A673 (cell line): ENCODE measurements around the gene MLKL. TPM values are rescaled to one million over a fixed set of nuclear protein-coding genes. Genes with fewer than 3 reads are reported as not detected.

Source experiments
- BruUV-seq: library from RNA; stranded (reverse); fragments of 400-500 nt; replicated peaks from 2 replicates; lab custom pipeline; 2021; lab: Mats Ljungman, UMichigan
- CTCF ChIA-PET: fragments of 300-600 bp; sonication (Branson Sonifier 250); formaldehyde crosslinking; loops from one replicate; lab custom pipeline; 2022; ENCODE audit warnings: antibody characterized with exemption; lab: Charles Lee
- POLR2A ChIA-PET: fragments of 300-600 bp; sonication (Branson Sonifier 250); formaldehyde crosslinking; loops from one replicate; lab custom pipeline; 2022; ENCODE audit warnings: antibody characterized with exemption; ENCODE audit not compliant: low non-redundant PET; lab: Charles Lee
- DNase-seq: peaks from one replicate; pipeline ENCODE4 v3.0.0-alpha.2; 2015; ENCODE audit warnings: low spot score
- H3K27ac ChIP-seq: fragments of 200-600 bp; sonication (generic); 2 replicates; pipeline ENCODE4 v1.5.1; 2016; ENCODE audit warnings: mixed run types, low read depth, mild to moderate bottlenecking, mixed read lengths, antibody characterized with exemption, low read length; ENCODE audit not compliant: poor library complexity, severe bottlenecking
- H3K27me3 ChIP-seq: fragments of 200-600 bp; sonication (generic); replicated peaks from 2 replicates; pipeline ENCODE4 v1.6.1; 2017; ENCODE audit warnings: mixed run types, low read depth, mild to moderate bottlenecking, mixed read lengths, antibody characterized with exemption, low read length; ENCODE audit not compliant: insufficient read depth, poor library complexity
- H3K36me3 ChIP-seq: fragments of 200-600 bp; sonication (generic); 2 replicates; pipeline ENCODE4 v1.6.1; 2016; ENCODE audit warnings: mixed run types, mild to moderate bottlenecking, mixed read lengths, antibody characterized with exemption, low read length; ENCODE audit not compliant: insufficient read depth, poor library complexity, severe bottlenecking
- H3K4me1 ChIP-seq: fragments of 200-600 bp; sonication (generic); 2 replicates; pipeline ENCODE4 v1.6.1; 2017; ENCODE audit warnings: mixed run types, mild to moderate bottlenecking, mixed read lengths, antibody characterized with exemption, low read length; ENCODE audit not compliant: insufficient read depth, poor library complexity, severe bottlenecking
- H3K4me3 ChIP-seq: fragments of 200-600 bp; sonication (generic); 2 replicates; pipeline ENCODE4 v1.5.1; 2016; ENCODE audit warnings: low read depth, mixed run types, mild to moderate bottlenecking, mixed read lengths, low read length; ENCODE audit not compliant: poor library complexity, severe bottlenecking
- H3K9me3 ChIP-seq: fragments of 200-600 bp; sonication (generic); 2 replicates; pipeline ENCODE4 v1.6.1; 2016; ENCODE audit warnings: mixed run types, low read depth, mild to moderate bottlenecking, mixed read lengths, antibody characterized with exemption, low read length; ENCODE audit not compliant: poor library complexity, severe bottlenecking
- EZH2 ChIP-seq: fragments of 200-600 bp; sonication (generic); IDR thresholded peaks from 2 replicates; pipeline ENCODE4 v1.6.1; 2017; ENCODE audit warnings: borderline replicate concordance, low read depth, mild to moderate bottlenecking, mixed read lengths, antibody characterized with exemption, low read length; ENCODE audit not compliant: poor library complexity, severe bottlenecking
- intact Hi-C: fragments of 100-400 bp; cut with micrococcal nuclease; formaldehyde crosslinking; loops from one replicate; pipeline ENCODE4 v1.10.0; 2022; ENCODE audit not compliant: unreplicated experiment
- total RNA-seq: library from RNA; stranded (reverse); gene quantifications from 2 replicates; pipeline ENCODE4 v1.2.3, GENCODE V29; 2021
- TF ChIP-seq, protein P1 (sequence below): fragments of 300-800, 200-600 bp; sonication (generic); conservative IDR thresholded peaks from 2 replicates; pipeline ENCODE4 v1.5.1; 2017; ENCODE audit warnings: low read depth, mild to moderate bottlenecking, antibody characterized with exemption, low read length, moderate library complexity, mixed read lengths

MLKL gene
- total RNA-seq, 1 experiment from 2014 or later, result 5.5 TPM

DNA sequence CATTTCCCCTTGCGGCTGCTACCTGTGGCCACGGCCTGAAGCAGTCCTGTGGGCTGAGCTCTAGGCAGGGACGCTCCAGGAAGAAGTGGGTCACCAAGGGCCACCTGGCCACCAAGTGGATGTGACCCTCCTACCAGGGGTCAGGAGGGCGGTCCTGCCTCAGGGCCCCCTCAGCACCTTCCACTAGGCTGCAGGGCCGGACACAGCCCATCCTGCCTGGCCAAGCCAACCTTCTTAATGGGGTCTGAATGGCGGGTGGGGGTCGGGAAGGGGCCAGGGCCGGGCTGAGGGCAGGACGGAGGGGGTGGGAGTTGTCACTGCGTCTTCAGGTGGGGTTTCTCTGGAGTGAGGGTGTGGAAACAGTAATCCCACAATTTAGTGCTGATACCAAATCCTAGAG is 13.2 kb upstream of the MLKL start:
- no peaks in the 10 kb centered on the region for H3K9me3 ChIP-seq
- ChIA-PET CTCF (no interaction called here), POLR2A (no interaction called here)
- DNase-seq, result no peak
- TF ChIP-seq, protein P1, sequence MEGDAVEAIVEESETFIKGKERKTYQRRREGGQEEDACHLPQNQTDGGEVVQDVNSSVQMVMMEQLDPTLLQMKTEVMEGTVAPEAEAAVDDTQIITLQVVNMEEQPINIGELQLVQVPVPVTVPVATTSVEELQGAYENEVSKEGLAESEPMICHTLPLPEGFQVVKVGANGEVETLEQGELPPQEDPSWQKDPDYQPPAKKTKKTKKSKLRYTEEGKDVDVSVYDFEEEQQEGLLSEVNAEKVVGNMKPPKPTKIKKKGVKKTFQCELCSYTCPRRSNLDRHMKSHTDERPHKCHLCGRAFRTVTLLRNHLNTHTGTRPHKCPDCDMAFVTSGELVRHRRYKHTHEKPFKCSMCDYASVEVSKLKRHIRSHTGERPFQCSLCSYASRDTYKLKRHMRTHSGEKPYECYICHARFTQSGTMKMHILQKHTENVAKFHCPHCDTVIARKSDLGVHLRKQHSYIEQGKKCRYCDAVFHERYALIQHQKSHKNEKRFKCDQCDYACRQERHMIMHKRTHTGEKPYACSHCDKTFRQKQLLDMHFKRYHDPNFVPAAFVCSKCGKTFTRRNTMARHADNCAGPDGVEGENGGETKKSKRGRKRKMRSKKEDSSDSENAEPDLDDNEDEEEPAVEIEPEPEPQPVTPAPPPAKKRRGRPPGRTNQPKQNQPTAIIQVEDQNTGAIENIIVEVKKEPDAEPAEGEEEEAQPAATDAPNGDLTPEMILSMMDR, result no peak
- no peak for TF ChIP-seq EZH2
- H3K27me3 ChIP-seq, result no peaks in the 10 kb centered on the region
- no peaks in the 10 kb centered on the region for H3K36me3 ChIP-seq
- intact Hi-C loops, result no loop called here
- H3K4me3 ChIP-seq, result no peak overlapping the region
- no TSS peak for BruUV-seq
- H3K4me1 ChIP-seq, result no peaks in the 10 kb centered on the region
- H3K27ac ChIP-seq, result no peak overlapping the region

GRCh38 chr16:74713325-74713724 is 12.7 kb upstream of the MLKL start:
- Histone ChIP-seq H3K36me3 (no peaks in the 10 kb centered on the region), H3K27ac (no peak overlapping the region), H3K9me3 (no peaks in the 10 kb centered on the region), H3K4me3 (no peak overlapping the region), H3K27me3 (no peaks in the 10 kb centered on the region), H3K4me1 (no peaks in the 10 kb centered on the region)
- no peak for TF ChIP-seq EZH2
- TF ChIP-seq, protein P1, result no peak
- ChIA-PET CTCF (no interaction called here), POLR2A (no interaction called here)
- no peak for DNase-seq
- BruUV-seq, result no TSS peak
- intact Hi-C loops, result no loop called here

DNA sequence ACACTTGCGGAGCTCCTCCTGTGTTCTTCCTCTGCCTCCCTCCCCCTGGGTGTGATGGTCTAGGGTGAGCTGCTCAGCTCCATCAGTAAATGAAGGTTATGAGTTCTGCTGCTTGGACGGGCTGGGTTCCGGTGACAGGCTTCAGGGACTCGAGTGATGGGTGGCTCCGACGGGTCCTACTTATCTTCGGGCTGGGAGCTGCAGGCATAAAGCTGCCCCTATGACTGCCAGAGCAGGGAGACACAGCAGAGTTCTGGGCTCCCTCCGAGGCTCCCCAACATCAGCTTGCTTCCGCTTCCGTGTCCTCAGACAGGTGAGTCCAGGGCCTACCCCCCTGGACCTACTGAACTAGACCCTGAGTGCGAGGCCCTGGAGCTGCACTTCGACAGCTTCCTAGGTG is 11.3 kb upstream of the MLKL start:
- CTCF ChIA-PET, result interaction anchor here (0.5 to 0.9 kb wide), 4 partner anchors 147 to 806 kb away, joined by 3 to 5 read pairs (median 4); no protein-coding TSS in a partner anchor
- H3K27ac ChIP-seq, result no peak overlapping the region
- H3K4me1 ChIP-seq, result no peaks in the 10 kb centered on the region
- H3K27me3 ChIP-seq, result no peaks in the 10 kb centered on the region
- no peaks in the 10 kb centered on the region for H3K9me3 ChIP-seq
- H3K36me3 ChIP-seq, result no peaks in the 10 kb centered on the region
- POLR2A ChIA-PET, result no interaction called here
- no peak for DNase-seq
- H3K4me3 ChIP-seq, result no peak overlapping the region
- no TSS peak for BruUV-seq
- intact Hi-C loops, result no loop called here
- TF ChIP-seq, protein P1, result no peak
- TF ChIP-seq EZH2, result no peak
